HG03342 (cell line): ENCODE results near the gene BRMS1L.
A peak's percentile ranks its signal among the peaks of the same experiment; 100 is the strongest.
"Not testable (repeated sequence)": the region's sequence is repeated elsewhere in the genome, so short reads cannot be mapped to it uniquely, and the experiment has no call there.

Experiments used
- ATAC-seq: cut with Tn5 transposase; IDR thresholded peaks from one replicate; pipeline ENCODE4 v1.9.1; 2021; ENCODE audit warnings: mild to moderate bottlenecking, moderate library complexity; ENCODE audit not compliant: unreplicated experiment

The BRMS1L gene

DNA sequence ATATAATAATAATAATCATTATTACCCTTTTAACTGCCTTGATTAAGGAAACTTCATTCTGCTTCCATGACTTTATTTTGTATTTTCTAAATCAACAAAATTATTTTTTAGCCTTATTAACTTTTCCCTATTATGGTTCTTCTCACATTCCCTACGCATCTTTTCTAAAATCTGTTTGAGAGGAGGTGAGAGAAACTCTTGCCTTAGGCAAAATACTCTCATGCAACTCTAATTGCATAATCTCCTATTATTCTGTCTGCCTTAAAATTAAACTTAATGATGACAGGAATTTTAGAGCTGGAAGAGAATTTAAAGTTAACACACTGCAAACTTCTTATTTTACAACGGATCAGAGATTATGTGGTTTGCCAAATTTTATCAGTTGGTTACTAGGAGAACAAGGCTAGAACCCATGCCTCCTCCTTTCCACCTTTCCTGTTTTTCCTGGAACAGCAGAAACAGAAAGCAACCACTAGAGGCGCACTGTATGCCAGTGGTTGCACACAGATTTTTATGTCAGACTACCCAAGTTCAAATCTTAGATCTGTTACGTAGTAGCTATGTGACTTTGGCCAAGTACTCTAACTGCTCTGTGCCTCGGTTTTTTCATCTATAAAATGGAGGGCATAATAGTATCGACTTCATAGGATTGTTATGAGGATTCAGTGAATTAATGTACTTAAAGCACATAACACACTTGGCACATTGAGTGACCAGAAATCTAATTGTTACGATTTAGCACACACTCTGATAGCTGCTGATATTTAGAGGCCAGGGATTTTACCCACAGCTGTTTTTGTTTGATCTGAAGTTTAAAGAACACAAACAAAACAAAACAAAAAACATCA is 4.3 kb upstream of the BRMS1L start:
- no peak for ATAC-seq

DNA sequence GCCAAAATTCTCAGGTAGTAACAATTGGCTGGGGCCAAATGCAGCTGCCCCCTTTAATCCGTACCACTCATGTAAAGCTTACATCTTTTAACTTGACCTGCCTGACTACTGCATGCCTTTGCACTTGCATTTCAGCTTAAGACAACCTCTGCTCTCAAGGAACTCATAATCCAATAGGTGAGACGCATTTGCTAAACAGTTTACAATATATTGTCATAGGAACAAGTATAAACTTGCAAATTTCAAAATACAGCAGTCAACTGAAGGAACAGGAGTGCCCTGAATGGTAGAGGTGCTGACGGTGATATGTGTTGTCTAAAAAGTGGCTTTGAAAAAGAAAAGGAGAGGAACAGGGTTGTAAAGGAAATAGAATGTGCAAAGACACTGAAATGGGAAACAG is 3.6 kb upstream of the BRMS1L start:
- ATAC-seq: no peak

DNA sequence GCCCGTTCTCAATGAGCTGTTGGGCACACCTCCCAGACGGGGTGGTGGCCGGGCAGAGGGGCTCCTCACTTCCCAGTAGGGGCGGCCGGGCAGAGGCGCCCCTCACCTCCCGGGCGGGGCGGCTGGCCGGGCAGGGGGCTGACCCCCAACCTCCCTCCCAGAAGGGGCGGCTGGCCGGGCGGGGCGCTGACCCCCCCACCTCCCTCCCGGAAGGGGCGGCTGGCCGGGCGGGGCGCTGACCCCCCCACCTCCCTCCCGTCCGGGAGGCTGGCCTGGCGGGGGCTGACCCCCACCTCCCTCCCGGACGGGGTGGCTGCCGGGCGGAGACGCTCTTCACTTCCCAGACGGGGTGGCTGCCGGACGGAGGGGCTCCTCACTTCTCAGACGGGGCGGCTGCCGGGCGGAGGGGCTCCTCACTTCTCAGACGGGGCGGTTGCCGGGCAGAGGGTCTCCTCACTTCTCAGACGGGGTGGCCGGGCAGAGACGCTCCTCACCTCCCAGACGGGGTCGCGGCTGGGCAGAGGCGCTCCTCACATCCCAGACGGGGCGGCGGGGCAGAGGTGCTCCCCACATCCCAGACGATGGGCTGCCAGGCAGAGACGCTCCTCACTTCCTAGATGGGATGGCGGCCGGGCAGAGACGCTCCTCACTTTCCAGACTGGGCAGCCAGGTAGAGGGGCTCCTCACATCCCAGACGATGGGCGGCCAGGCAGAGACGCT is 1.5 kb upstream of the BRMS1L start:
- ATAC-seq: not testable (repeated sequence)

DNA sequence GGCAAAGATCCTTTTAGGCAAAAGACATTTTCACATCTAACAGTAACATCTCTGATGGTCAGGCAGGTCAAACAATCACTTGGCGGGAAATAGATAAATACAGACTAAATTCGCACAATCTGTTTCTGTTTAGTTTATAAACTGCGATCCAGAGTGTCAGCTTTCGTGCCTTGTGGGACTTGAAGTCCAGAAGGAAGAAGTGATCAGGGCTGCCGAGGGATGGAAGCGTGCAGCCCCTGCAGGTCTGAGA is 245 bp upstream of the BRMS1L start:
- no peak for ATAC-seq

DNA sequence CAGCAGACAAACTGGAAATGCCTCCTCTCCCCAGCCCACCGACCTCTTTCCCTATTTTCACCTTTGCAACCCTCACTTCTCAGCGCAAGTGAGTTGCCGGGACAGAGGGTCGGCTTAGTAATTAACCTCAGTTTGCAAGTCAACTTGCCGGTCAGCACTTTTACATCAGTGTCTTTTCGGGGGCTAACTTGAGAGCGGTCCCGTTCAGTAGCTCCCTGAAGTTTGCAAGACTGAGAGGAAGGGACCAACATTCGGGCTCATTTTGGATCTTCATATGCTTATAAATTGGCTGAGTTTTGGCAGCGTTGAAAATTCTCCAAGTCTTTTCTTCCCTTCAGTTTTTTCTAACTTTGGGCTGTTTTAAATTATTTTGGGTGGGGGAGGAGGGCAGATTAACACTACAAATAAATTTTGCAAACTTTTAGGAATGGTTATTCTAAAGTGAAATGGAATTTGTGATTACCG is 846 bp downstream of the BRMS1L start:
- no peak for ATAC-seq

DNA sequence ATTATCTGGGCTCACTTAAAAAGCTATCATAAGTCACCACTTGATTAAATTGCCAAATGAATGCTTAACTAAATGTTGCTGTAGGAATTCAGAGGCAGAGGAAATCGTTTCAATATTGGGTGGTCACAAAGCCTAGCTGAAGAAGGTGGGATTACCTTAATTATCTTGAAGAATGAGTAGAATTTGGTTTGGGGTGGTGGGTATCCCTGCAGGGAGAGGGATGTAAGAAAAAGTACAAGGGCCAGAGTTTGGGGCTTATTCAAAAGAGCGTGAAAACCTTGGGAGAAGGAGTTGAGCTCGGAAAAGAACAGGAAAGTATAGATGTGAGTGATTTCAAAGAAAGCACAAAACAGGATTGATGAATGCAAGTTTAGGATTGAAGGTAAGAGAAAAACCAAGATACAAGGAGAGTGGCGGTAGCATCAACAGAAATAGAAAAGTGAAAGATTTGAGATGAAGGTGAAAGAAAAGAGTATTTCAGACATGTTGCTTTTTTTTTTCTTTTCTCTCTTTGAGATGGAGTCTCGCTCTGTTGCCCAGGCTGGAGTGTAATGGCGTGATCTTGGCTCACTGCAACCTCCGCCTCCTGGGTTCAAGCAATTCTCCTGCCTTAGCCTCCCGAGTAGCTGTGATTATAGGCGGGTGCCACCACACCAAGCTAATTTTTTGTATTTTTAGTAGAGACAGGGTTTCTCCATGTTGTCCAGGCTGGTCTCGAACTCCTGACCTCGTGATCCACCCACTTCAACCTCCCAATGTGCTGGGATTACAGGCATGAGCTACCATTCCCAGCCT is 1.7 kb downstream of the BRMS1L start:
- ATAC-seq: no peak

DNA sequence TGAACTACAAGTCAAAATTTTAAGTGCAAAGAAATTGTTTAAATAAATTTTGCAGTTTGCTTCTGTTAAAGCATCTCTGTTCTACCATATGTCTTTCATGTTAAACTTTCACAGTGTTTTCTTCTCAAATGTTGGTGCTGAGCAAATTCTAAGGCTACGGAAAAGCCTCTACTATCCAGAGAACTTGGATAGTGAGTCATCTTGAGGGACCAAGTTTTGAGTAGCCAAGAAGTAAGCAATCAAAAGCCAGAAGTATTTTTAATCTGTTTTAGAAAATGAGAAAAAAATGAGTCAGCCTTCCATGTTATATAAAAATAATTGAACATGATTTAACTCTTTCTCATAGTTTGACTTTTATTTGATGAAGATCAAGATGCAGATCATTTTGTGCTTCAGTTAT is 3.3 kb downstream of the BRMS1L start:
- no peak for ATAC-seq

DNA sequence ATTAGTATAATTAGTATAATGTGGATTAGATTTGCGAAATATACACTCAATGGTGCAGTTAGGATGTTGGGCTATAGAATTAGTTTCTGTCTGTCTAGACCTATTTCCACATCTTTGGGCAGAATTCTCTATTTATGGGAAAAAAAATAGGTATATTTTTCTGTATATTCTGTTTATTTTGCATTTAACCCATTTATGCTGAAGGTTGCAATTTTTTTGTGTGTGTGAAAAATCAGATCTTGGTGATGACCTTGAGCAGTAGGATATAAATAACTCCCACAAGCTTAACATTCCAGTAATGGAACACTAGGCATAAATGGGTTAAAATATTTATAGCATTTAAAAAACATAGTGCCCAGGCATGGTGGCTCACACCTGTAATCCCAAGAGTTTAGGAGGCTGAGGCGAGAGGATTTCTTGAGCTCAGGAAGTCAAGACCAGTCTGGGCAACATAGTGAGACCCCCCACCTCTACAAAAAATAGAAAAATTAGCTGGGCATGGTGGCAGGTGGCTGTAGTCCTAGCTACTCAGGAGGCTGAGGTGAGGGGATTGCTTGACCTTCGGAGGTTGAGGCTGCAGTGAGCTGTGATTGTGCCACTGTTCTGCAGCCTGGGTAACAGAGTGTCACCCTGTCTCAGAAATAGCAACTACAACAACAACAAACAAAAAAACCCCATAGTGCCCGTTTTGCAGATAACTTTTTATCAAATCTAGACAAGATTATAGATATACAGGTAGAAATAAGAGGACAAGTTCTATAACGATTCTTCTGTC is 9.3 kb downstream of the BRMS1L start:
- no peak for ATAC-seq

DNA sequence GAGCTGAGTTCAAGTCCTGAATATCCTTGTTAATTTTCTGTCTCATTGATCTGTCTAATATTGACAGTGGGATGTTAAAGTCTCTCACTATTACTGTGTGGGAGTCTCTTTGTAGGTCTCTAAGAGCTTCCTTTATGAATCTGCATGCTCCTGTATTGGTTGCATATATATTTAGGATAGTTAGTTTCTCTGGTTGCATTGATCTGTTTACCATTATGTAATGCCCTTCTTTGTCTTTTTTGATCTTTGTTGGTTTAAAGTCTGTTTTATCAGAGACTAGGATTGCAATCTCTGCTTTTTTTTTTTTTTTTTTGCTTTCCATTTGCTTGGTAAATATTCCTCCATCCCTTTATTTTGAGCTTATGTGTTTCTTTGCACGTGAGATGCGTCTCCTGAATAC is 15.6 kb downstream of the BRMS1L start:
- not testable (repeated sequence) for ATAC-seq

DNA sequence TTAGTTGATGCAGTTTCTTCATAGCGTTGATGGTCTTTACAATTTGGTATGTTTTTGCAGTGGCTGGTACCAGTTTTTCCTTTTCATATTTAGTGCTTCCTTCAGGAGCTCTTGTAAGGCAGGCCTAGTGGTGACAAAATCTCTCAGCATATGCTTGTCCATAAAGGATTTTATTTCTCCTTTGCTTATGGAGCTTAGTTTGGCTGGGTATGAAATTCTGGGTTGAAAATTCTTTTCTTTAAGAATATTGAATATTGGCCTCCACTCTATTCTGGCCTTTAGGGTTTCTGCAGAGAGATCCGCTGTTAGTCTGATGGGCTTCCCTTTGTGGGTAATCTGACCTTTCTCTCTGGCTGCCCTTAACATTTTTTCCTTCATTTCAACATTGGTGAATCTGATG is 16.1 kb downstream of the BRMS1L start:
- not testable (repeated sequence) for ATAC-seq

DNA sequence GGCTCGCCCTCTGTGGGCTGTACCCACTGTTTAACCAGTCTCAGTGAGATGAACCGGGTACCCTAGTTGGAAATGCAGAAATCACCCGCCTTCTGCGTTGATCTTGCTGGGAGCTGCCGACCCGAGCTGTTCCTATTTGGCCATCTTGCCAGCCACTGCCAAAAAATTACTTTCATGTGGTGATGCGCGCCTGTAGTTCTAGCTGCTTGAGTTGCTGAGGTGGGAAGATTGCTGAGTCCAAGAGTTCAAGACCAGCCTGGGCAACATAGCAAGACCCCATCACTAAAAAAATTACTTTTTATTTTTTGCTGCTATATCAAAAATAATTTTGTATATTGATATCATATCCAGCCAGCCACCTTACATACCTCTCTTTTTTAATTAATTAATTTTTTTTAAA is 18.4 kb downstream of the BRMS1L start:
- ATAC-seq: no peak

DNA sequence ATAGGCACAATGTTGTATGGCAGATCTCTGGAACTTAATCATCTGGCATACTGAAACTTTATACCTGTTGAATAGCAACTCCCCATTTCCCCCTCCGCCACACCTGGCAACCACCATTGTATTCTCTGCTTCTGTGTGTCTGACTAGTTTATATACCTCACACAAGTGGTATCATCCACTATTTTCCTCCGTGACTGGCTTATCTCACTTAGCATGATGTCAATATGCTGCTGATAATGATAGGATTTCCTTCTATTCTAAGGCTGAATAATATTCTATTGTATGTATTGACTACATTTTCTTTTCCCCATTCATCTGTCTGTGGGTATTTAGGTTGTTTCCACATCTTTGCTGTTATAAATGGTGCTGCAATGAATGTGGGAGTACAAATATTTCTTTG is 21.5 kb downstream of the BRMS1L start:
- ATAC-seq: no peak

DNA sequence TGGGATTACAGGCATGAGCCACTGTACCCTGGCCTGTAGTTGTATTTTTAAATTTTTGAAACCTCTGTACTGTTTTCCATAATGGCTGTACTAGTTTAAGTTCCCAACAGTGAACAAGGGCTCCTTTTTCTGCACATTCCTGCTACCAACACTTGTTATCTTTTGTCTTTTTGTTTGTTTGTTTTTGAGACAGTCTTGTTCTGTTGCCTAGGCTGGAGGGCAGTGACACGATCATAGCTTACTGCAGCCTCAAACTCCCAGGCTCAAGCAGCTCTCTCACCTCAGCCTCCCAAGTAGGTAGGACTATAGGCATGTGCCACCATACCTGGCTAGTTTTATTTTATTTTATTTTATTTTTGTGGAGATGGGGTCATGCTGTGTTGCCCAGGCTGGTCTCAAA is 23.0 kb downstream of the BRMS1L start:
- ATAC-seq: no peak

DNA sequence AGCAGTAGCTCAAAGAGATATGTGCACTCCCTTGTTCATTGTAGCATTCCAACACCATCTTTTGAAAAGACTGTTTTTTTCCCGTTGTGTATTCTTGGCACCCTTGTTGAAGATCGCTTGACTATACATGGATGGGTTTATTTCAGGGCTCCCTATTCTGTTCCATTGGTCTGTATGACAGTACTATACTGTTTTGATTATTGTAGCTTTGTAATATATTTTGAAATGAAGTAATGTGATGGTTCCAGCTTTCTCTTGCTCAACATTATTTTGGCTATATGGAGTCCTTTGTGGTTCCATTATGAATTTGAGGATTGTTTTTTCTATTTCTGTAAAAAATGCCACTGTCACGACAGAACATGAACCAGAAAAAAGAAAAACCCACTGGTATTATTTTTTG is 25.7 kb downstream of the BRMS1L start:
- ATAC-seq: no peak

DNA sequence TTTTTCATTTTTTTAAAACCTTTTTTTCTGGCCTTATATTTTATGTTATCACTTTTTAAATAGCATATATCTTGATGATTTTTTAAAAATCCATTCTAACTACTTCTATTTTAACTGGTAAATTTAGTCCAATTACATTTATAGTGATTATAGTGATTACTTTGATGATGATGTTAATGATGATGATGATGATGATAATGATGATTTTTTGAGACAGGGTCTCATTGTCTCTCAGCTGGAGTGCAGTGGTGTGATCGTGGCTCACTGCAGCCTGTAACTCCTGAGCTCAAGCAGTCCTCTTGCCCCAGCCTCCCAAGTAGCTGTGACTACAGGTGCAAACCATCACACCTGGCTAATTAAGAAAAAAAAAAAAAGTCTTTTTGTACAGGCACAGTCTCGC is 27.1 kb downstream of the BRMS1L start:
- ATAC-seq: no peak

DNA sequence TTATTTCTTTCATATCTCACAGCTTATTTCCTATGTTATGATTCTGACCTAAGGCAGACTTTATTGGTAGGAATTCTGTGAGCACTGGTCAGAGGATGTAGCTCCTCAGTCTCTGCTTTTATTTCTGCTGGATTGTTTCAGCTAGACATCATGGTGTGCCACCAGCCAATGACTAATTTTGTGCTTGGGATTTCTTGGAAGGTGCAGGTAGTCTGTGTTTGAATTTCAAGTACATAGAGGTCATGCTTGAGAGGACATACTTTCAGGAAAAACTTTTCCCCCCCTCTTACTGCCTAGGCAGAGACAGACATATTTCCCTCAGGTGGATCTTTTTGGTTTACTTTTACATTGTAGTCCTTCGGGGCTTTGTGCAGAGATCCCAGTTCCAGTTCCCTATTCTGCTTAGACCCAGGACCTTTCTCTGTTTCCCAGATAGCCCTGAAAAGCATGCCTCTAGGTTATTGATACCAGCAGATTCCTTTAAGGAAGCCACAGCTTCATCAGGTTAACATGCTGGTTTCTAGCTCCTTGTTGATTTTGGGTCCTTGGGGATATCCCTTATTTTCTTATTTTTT is 28.6 kb downstream of the BRMS1L start:
- ATAC-seq: no peak

DNA sequence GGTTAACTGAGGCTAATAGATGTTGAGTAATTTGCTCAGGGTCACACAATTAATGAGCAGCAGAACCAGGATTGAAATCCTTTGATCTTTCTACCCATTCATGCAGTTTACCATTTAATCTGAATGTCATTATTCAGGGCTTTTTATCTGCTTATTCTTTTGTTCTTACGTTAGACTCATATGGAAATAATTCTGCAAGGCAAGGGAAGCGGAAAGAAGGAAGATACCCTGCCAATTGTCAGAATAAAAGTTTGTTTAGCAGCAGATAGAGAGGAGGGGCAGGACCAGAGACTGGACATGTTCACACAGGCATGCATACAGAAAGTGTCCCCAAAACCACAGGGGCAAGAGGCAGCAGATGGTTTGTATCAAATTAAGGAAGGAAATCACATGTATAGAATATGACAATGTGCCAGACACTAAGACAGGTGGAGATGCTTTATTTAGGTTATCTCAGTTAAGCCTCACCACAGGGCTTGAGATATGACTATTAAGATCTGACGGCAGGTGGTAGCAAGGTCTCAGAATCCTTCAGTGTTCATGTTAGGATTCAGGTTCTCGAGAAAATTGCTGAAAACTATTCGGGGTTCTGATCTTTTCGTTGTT is 29.8 kb downstream of the BRMS1L start:
- peak; percentile 94 for ATAC-seq

DNA sequence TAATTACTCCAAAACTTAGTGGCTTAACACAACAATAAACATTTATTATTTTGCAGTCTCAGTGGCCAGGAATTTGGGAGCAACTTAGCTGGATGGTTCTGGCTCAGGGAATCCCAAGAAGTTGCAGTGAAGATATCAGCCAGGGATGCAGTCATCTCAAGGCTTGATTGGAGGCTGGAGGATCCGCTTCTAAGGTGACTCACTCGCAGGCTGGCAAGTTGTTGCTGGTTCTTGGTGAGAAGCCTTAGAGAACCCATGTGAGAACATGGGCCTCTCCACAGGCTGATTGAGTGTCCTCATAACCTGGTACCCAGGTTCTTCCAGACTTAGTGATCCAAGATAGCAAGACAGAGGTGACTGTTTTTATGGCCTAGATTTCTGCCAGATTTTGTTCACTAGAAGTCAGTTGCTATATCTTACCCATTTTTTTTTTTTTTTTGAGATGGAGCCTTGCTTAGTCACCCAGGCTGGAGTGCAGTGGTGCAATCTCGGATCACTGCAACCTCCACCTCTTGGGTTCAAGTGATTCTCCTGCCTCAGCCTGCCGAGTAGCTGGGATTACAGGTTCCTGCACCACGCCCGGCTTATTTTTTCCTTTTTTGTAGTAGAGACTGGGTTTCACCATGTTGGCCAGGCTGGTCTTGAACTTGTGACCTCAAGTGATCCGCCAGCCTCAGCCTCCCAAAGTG is 32.5 kb downstream of the BRMS1L start:
- ATAC-seq: no peak

DNA sequence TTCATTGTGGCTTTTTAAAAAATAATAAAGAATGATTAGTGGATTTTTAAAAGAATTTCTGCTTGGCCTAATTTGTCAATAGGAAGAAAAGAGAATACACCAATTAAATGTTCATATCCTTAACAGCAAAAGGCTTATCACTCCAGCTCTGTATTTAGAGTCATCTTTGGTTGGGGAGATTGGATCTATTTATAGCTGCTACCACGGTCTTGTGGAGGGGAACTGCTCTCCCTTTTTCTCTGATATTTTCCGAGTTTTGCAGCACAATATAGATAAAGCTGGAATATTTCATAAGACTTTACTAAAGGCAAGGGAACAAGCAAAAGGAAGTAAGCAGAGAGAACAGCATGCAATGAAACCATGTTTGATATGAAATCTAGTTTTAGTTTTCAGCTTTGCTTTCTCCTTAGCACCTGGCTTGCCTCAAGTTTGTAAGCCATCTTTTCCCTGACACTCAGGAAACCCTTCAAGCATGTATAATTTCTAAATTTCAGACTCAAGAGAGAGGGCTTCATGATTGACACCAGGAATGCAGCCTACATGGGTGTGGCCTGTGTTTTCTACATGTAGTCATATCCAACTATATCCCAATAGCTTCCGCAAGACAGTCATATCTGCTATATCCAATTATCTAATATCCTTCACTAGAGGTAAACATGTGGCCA is 35.2 kb downstream of the BRMS1L start:
- peak; percentile 74 for ATAC-seq
